NCI-H446 treated with DMSO at 0.1 percent for 48 hours (cell line): ENCODE data around the gene OR6C74.

ENCODE experiments used
- DNase-seq: peaks from one replicate; lab custom pipeline; 2025; lab: John Stamatoyannopoulos, UW

Gene OR6C74

GRCh38 chr12:55244309-55244708 lies at the start of gene OR6C74:
Gene OR6C74, plus strand, starts transcription at chr12:55244609. Its CDS starts 2,679 bp downstream, at chr12:55247288.
- DNase-seq, result no peak

- no peak for DNase-seq
Observed at GRCh38 chr12:55220725-55221124, 23.7 kb upstream of the OR6C74 start, which contains the start of gene OR10A7. Gene OR10A7, plus strand, starts transcription at chr12:55221025. Its CDS starts 0 bp downstream, at chr12:55221025.

DNA sequence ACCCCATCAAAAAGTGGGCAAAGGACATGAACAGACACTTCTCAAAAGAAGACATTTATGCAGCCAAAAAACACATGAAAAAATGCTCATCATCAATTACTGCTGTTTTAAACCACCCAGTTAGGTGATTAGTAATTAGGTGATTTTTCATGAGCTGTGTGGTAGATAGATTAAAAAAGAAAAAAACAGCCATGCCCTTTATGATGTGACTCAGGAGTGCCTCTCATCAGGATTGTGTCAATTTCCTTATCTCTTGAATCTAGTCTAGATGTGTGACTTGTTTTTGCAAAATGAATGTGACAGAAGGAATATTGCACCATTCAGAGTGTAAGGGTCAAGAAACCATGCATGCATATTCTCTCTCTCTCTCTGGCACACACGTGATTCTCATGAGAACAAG lies 17.9 kb upstream of the OR6C74 start:
- no peak for DNase-seq

- DNase-seq, result no peak
Observed at GRCh38 chr12:55227643-55228042, 16.8 kb upstream of the OR6C74 start.

GRCh38 chr12:55246159-55246558 lies 1.8 kb downstream of the OR6C74 start:
- DNase-seq, result no peak

- DNase-seq, result no peak
Observed at GRCh38 chr12:55250944-55251343, 6.5 kb downstream of the OR6C74 start.

DNA sequence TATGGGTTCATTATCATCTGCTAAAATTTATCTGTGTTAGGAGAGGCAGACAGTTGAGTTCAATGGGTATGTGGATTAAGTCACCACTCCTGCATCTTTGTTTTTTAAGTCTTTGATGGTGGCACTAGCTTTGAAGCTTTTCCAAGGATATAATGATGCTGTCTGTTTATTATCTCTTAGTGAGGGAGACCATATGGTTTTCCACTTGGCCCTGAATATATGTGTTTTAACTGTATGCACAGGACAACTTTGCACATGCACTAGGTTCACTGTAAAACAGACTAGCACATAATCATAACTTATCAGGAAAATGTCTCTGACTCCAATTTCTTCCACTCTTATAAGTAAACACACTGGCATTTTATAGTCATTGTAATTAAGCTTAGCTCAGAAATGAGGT lies 8.9 kb downstream of the OR6C74 start:
- DNase-seq, result no peak

GRCh38 chr12:55256831-55257230 lies 12.4 kb downstream of the OR6C74 start:
- no peak for DNase-seq

DNA sequence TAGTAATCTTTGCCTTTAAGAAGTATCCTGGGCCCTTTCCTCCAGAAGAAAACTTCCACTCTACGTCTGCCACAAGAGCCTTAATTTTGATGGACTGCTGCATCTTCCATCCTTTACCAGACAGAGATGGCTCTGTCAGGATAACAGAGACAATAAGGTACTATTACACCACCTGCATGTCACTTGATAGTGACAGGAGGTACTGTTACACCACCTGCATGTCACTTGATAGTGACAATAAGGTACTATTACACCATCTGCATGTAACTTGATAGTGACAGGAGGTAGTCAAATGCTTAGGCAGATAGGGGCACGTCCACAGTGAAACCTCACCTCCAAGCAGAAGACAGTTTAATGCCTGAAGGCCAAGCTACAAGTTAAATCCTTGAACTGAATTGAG lies 13.9 kb downstream of the OR6C74 start:
- no peak for DNase-seq

DNA sequence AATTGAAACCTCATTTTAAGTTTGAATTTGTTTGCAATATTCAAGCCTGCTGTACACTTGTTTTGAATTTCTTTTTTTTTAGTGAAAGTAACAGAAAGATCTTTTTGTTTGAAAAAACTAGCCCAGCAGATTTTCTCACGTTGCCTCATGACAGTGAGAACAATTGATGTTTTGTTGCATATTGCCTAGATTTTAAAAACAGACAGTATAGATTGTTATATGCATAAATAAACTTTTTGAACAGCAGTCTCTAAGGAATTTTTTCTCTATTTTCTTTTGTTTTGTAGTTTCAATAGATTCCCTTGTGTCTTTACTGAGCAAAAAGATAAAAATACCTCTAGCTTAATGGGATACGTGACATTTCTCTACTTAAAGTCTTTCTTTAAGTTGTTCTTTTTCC lies 36.6 kb downstream of the OR6C74 start:
- DNase-seq, result no peak

DNA sequence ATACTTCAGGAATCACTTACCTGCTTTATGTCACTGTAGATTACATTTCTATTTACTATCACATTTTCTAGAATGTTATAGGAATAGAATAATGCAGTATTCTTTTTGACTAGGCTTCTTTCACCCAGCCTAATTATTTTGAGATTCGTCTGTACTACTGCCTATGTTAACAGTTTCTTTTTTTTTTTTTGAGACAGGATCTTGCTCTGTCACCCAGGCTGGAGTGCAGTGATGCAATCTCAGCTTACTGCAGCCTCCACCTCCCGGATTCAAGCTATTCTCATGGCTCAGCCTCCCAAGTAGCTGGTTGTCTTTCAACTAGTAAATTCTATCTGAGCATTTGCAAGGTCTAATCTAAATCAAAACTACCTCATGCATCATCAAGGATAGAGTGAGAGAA lies 45.6 kb downstream of the OR6C74 start:
- DNase-seq, result no peak
